ENCODE data around the gene NSG1.
"Not testable (repeated sequence)": the region's sequence is repeated elsewhere in the genome, so short reads cannot be mapped to it uniquely, and the experiment has no call there.

GRCh38 chr4:4348585-4348984, 38.3 kb upstream of the NSG1 start:
- not testable (repeated sequence) for TF ChIP-seq CTCF (IDR thresholded peaks at IDR 0.05; ENCODE audit: low read depth, low read length, poor library complexity, severe bottlenecking); EZH2phosphoT487 (IDR thresholded peaks at IDR 0.05; ENCODE audit: borderline replicate concordance, low read length)

Measured in DOHH2 (cell line).